ENCODE data around the gene OBSL1. TPM values are rescaled to one million over a fixed set of nuclear protein-coding genes. Genes with fewer than 3 reads are reported as not detected.

The OBSL1 gene
- total and polyA plus RNA-seq, 2 donors (not counting 3 experiments of a cell fraction or from before 2014, with no cell fraction given) = 16.7 to 20.7 TPM

DNA sequence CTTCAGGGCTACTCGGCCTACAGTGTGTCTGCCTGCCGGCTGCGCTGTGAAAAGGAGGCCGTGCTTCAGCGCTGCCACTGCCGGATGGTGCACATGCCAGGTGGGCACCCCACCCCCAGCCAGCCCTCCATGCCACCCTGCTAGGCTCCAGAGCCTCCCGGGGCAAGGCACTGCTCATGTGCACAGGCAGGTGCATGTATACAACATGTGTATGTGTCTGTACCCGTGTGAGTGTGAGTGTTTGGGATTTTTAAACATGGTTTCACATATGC, 39.0 kb downstream of the OBSL1 start:
- no peak for FAIRE-seq
- no peaks in the 10 kb centered on the region for H3K36me3 ChIP-seq (ENCODE audit: control insufficient read depth in 2 of 2, extremely low read depth in 1 of 2, insufficient read depth in 2 of 2, low read length in 2 of 2)
- no peak overlapping the region for H3K9ac ChIP-seq (replicated peaks; ENCODE audit: extremely low read depth, insufficient read depth, low read length)
- H3K9me3 ChIP-seq (replicated peaks; ENCODE audit: control insufficient read depth, insufficient read depth, low read length) = no peaks in the 10 kb centered on the region
- CTCF ChIA-PET = interaction anchor here (5.2 to 12.6 kb wide), 4 partner anchors 41 to 130 kb away, joined by 115 to 731 read pairs (median 255); partner anchors contain the start of gene GMPPA
- H3K4me1 ChIP-seq (ENCODE audit: control insufficient read depth, extremely low read depth, insufficient read depth, low read length) = no peaks in the 10 kb centered on the region
- BruUV-seq (replicated peaks) = no TSS peak
- no peak overlapping the region for H3K27ac ChIP-seq (ENCODE audit: insufficient read depth, low read depth, low read length)
- peaks cover 22 to 25% of the 10 kb centered on the region in 2 experiments for H3K27me3 ChIP-seq (ENCODE audit: control insufficient read depth in 2 of 2, insufficient read depth in 2 of 2, low read length in 2 of 2)
- intact Hi-C loops (cut with micrococcal nuclease) (no loop called here), dilution Hi-C loops (cut with MboI; ENCODE audit: extremely low pct_ligation_motif_present, low sequenced_read_pairs) (no loop called here)
- H3K79me2 ChIP-seq (ENCODE audit: control insufficient read depth, insufficient read depth, low read length) = no peaks in the 10 kb centered on the region
- H3K4me3 ChIP-seq (replicated peaks in 1 of 3; ENCODE audit: insufficient read depth in 1 of 3, low read depth in 1 of 3, low read length in 3 of 3) = no peak overlapping the region
- H4K20me1 ChIP-seq (replicated peaks; ENCODE audit: control insufficient read depth, extremely low read depth, insufficient read depth, low read length) = no peaks in the 10 kb centered on the region
- H2AFZ ChIP-seq (ENCODE audit: low read depth, low read length) = no peak overlapping the region
- no peak overlapping the region for H3K4me2 ChIP-seq (ENCODE audit: insufficient read depth, low read length)
- POLR2A ChIA-PET = no interaction called here
- no peaks in the 10 kb centered on the region for H3K9me1 ChIP-seq (replicated peaks; ENCODE audit: control insufficient read depth, extremely low read depth, insufficient read depth, low read length)
- no peak for DNase-seq (ENCODE audit: low read depth, low spot score)
- no peak for TF ChIP-seq CTCF (IDR thresholded peaks at IDR 0.05; ENCODE audit: extremely low read depth in 1 of 2, insufficient read depth in 1 of 2, low read depth in 1 of 2, low read length in 2 of 2)
- TF ChIP-seq POLR2A (IDR thresholded peaks at IDR 0.05; ENCODE audit: low read depth, low read length) = no peak
- TF ChIP-seq MYC (IDR thresholded peaks at IDR 0.05; ENCODE audit: low read depth, low read length) = no peak
- TF ChIP-seq GATA2 (IDR thresholded peaks at IDR 0.05; ENCODE audit: insufficient read depth, insufficient read length, low read depth, low read length) = no peak
- no peak for TF ChIP-seq FOS (IDR thresholded peaks at IDR 0.05; ENCODE audit: borderline replicate concordance, insufficient read depth, low read length)
- no peak for TF ChIP-seq MAX (IDR thresholded peaks at IDR 0.05; ENCODE audit: insufficient read depth, insufficient read length)
- no peak for TF ChIP-seq JUN (IDR thresholded peaks at IDR 0.05; ENCODE audit: borderline replicate concordance, insufficient read depth, insufficient read length, low read depth)
- no peak for TF ChIP-seq EZH2 (IDR thresholded peaks at IDR 0.05; ENCODE audit: borderline replicate concordance, low read depth, low read length, severe bottlenecking)
- TF ChIP-seq POLR2AphosphoS5 (IDR thresholded peaks at IDR 0.05; ENCODE audit: insufficient read depth, low read depth, low read length) = no peak

Data from endothelial cell of umbilical vein (primary cell).